Lung (tissue), 12 donors: ENCODE data around the gene ANP32A. TPM values are rescaled to one million over a fixed set of nuclear protein-coding genes. Genes with fewer than 3 reads are reported as not detected.

Experiments used
- ATAC-seq: fragments of 200-7000 bp; cut with Tn5 transposase; one replicate; pipeline ENCODE4 v1.9.1; 2020; ENCODE audit warnings: moderate number of reproducible peaks; ENCODE audit not compliant: insufficient read depth, low FRiP score
- DNase-seq, 3 donors: peaks; one replicate each; pipeline ENCODE4 v3.0.0-alpha.2; 2013 to 2017
- H3K27ac ChIP-seq, 2 donors: one replicate each; pipeline ENCODE4 v1.5.1; 2013; ENCODE audit warnings: mild to moderate bottlenecking in 2 of 2, moderate library complexity in 2 of 2, control low read depth in 1 of 2, inconsistent platforms in 1 of 2, low read depth in 1 of 2, low read length in 1 of 2
- H3K27me3 ChIP-seq, 3 donors: one replicate each; pipeline ENCODE4 v1.5.1; 2013; ENCODE audit warnings: low read length in 2 of 3; ENCODE audit not compliant: control insufficient read depth in 3 of 3, insufficient read depth in 3 of 3
- H3K36me3 ChIP-seq, 4 donors: one replicate each; pipeline ENCODE4 v1.5.1; 2013; ENCODE audit warnings: low read length in 4 of 4, mild to moderate bottlenecking in 1 of 4, moderate library complexity in 1 of 4; ENCODE audit not compliant: control insufficient read depth in 4 of 4, insufficient read depth in 4 of 4
- H3K4me1 ChIP-seq, 5 donors: one replicate each; pipeline ENCODE4 v1.5.1; 2013; ENCODE audit warnings: low read length in 5 of 5, mild to moderate bottlenecking in 2 of 5, moderate library complexity in 1 of 5; ENCODE audit not compliant: control insufficient read depth in 5 of 5, insufficient read depth in 5 of 5
- H3K4me3 ChIP-seq: one replicate; pipeline ENCODE4 v1.5.1; 2013; ENCODE audit warnings: mild to moderate bottlenecking, control low read depth, moderate library complexity
- H3K9ac ChIP-seq, 2 donors: one replicate each; pipeline ENCODE4 v1.5.1; 2013; ENCODE audit warnings: low read length in 2 of 2, control low read depth in 1 of 2; ENCODE audit not compliant: insufficient read depth in 1 of 2
- H3K9me3 ChIP-seq, 4 donors: one replicate each; pipeline ENCODE4 v1.5.1; 2013; ENCODE audit warnings: low read length in 3 of 4, mild to moderate bottlenecking in 1 of 4, moderate library complexity in 1 of 4; ENCODE audit not compliant: control insufficient read depth in 4 of 4, insufficient read depth in 3 of 4
- CTCF ChIP-seq: IDR thresholded peaks from 2 replicates; pipeline ENCODE4 v1.5.1; 2012; ENCODE audit warnings: mild to moderate bottlenecking; ENCODE audit errors: control extremely low read depth, extremely low read depth
- WGBS, 2 donors: extraction: QIAGEN DNeasy Blood & Tissue Kit; methylation state at CpG; one replicate each; pipeline ENCODE4 v1.1.7; 2013; 5-methylcytosine and 5-hydroxymethylcytosine counted together
- polyA plus RNA-seq, 2 donors: library from polyadenylated mRNA; stranded (reverse); fragments of 200-250 nt; gene quantifications; one replicate each; pipeline ENCODE4 v1.2.1, GENCODE V29; 2013
- total RNA-seq, 2 donors: library from RNA; depleted of rRNA in 1 of 2; stranded (reverse); fragments of >200 nt in 1 of 2; gene quantifications; one replicate each; pipeline ENCODE4 v1.2.1, GENCODE V29; 2014 to 2021
- donor health status: control.
- donor health status: control.
- donor health status: Bipolar disorder and iron deficiency.
- donor health status: healthy.
- donor health status: DM: yes; HTN: yes; CAD: no.

ANP32A gene
- total and polyA plus RNA-seq, 4 donors, result 105 to 197 (median 113) TPM

DNA sequence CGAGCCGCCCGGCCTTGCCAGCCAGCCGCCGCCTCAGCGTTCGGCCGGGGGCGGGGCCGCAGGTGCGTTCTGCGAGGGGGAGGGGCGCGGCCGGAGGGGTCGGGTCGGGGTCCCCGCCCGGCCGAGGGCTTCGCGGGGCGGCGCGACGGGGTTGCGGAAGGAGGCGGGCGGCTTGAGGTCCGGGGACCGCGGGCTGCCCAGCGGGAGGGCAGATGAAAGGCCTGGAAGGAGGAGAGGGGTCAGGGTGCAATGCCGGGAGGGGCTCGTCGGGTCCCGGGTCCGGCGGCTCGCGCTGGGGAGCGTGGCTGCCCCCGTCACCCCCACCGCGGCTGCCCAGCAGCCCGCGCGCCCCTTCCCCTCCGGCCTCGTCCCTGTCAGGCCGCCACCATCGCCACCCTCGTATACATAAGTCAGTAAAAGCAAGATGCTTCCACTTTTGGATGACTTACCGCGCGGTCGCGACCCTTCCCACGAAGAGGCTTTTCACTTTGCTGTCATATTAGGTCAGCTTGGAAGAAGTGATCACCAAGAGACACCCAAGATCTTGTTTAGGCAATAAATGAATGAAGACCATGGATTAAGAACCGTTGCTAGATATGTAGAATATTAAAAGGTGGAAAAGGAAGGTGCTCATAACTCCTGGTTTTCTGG, 620 bp upstream of the ANP32A start:
- Histone ChIP-seq H3K27me3 (no peaks in the 10 kb centered on the region), H3K9ac (peak overlapping the region in 1 of 2 donors; percentile 82), H3K4me3 (peak overlapping the region; percentile 92), H3K27ac (peak overlapping the region; percentile 87 to 90), H3K36me3 (peaks cover 0 to under 1% (median 0%) of the 10 kb centered on the region in 4 donors), H3K9me3 (no peaks in the 10 kb centered on the region), H3K4me1 (peaks cover 3 to 22% (median 4%) of the 10 kb centered on the region in 5 donors)
- DNase-seq (peak in 1 of 3 donors; percentile 25), ATAC-seq (no peak)
- 1% methylated on average over 48 to 60 of the region's 60 CpGs for WGBS, 2 donors
- no peak for TF ChIP-seq CTCF

DNA sequence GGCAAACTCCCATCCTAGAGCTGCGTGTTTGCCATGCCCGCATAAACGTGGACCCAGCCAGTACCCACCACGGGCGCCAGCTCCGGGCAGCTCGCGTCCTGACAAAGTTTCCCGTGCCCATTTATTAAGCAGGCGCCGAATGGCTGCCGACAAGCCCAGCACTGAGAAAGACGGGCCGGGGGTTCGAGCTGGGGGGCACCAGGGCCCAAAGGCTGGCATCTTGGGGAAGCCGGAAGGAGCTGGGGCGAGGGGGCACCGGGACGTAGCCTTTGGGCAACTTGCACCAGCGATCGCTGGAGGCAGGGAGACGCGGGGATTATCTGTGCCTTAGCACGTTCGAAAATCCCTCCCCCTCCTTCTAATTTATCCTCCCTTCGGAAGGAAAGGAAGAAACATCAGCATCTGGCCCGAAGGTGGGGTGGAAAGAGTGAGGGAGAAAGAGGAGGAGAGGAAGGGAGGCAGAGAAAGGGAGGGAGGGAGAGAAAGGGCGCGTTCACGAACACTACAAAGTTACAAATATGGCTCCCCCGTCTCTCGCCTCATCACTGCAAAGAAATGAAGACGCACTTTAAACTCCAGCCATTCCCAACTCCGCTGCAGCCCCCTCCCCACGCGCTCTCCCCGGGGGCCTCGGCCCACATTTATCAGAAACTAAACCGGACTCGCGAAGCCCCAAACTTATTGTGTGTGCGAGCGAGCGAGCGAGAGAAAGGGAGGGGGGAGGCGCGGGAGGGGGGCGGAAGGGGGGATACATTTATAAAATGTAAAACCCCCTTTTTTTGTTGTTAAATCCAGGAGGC, 1.0 kb downstream of the ANP32A start:
- Histone ChIP-seq H3K9me3 (no peaks in the 10 kb centered on the region), H3K4me1 (peaks cover 8 to 36% (median 17%) of the 10 kb centered on the region in 5 donors), H3K36me3 (peaks cover 0 to 8% (median 0%) of the 10 kb centered on the region in 4 donors), H3K4me3 (peak overlapping the region; percentile 84), H3K9ac (peak overlapping the region; percentile 78 to 98), H3K27ac (peak overlapping the region; percentile 97 to 98), H3K27me3 (no peaks in the 10 kb centered on the region)
- DNase-seq, result peak; percentile 70 to 82 (median 79)
- no peak for TF ChIP-seq CTCF
- ATAC-seq, result no peak
- 0% methylated on average over 46 to 48 of the region's 48 CpGs for WGBS, 2 donors

DNA sequence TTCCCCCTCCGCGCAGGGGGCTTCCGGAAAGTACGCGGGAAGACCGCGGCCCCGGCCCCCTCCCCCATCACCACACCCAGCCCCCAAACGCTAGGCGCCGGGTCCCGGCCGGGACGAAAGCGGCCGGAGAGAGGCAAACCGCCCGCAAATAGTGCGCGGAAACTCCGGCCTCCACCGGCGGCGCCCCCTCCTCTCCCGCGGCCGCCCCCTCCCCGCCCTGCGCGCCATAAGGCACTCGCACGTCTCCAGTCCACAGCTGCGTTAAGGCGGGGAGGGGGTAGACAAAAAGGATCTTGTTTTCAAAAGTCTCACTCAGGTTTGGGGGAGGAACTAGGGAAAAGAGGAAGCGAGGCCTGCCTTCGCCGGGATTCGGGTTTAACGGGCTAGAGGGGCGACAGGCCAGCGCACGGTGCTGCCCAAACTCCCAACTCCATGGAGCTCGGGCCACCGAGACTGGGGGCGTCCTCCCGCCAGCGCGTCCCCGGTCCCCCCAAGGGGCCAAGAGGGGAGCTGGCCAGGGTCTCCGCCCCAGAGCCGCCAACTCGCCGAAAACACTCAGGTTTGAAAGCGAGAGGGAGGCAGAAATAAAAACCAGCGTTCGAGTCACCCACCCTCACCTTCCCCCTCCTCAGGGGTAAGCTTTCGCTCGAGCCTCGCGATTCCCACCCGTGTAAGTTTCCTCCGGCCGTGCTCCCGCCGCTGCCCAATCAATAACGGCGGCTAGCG, 1.8 kb downstream of the ANP32A start:
- Histone ChIP-seq H3K9me3 (no peaks in the 10 kb centered on the region), H3K9ac (peak overlapping the region; percentile 78 to 98), H3K4me1 (peaks cover 10 to 41% (median 21%) of the 10 kb centered on the region in 5 donors), H3K36me3 (peaks cover 0 to 8% (median 0%) of the 10 kb centered on the region in 4 donors), H3K4me3 (peak overlapping the region; percentile 84), H3K27ac (peak overlapping the region; percentile 97 to 98), H3K27me3 (no peaks in the 10 kb centered on the region)
- no peak for TF ChIP-seq CTCF
- peak; percentile 76 to 82 (median 77) for DNase-seq
- 0 to 1% methylated on average over 45 to 68 of the region's 68 CpGs for WGBS, 2 donors
- ATAC-seq, result no peak
